ENCODE measurements around the gene MCCC1.
"Not testable (repeated sequence)": the region's sequence is repeated elsewhere in the genome, so short reads cannot be mapped to it uniquely, and the experiment has no call there.

The MCCC1 gene

GRCh38 chr3:183120538-183121215, 21.4 kb upstream of the MCCC1 start:
- WGBS (ENCODE audit: insufficient coverage): 84% methylated on average over 7 of the region's 8 CpGs
- no peaks in the 10 kb centered on the region for H3K9me3 ChIP-seq (ENCODE audit: control extremely low read depth in 1 of 5, control insufficient read depth in 4 of 5, insufficient read depth in 2 of 5, low read depth in 1 of 5, low read length in 4 of 5)
- H3K27me3 ChIP-seq (replicated peaks in 2 of 5; ENCODE audit: control insufficient read depth in 4 of 5, insufficient read depth in 5 of 5, low read length in 4 of 5): peaks cover 0 to 2% (median 0%) of the 10 kb centered on the region in 5 experiments
- H3K4me1 ChIP-seq (ENCODE audit: control extremely low read depth in 1 of 4, control insufficient read depth in 4 of 4, insufficient read depth in 4 of 4, low read length in 3 of 4): peaks cover 0 to 11% (median 10%) of the 10 kb centered on the region in 4 experiments
- H3K27ac ChIP-seq (ENCODE audit: insufficient read depth in 1 of 2, low read depth in 1 of 2, low read length in 2 of 2, poor library complexity in 1 of 2, severe bottlenecking in 2 of 2): no peak overlapping the region
- no peak overlapping the region for H3K4me3 ChIP-seq (ENCODE audit: control insufficient read depth in 1 of 7, extremely low read depth in 1 of 7, insufficient read depth in 4 of 7, low read depth in 2 of 7, low read length in 6 of 7)
- CTCF ChIA-PET: interaction anchor here (0.6 to 5.7 kb wide), 3 partner anchors 63 to 263 kb away, joined by 3 to 66 read pairs (median 64); no protein-coding TSS in a partner anchor
- H3K36me3 ChIP-seq (ENCODE audit: control insufficient read depth in 4 of 4, insufficient read depth in 4 of 4, low read length in 3 of 4): no peaks in the 10 kb centered on the region
- DNase-seq: no peak
- POLR2A ChIA-PET: no interaction called here

GRCh38 chr3:183117056-183117455, 17.8 kb upstream of the MCCC1 start:
- Histone ChIP-seq H3K36me3 (ENCODE audit: control insufficient read depth in 4 of 4, insufficient read depth in 4 of 4, low read length in 3 of 4) (no peaks in the 10 kb centered on the region), H3K4me3 (ENCODE audit: control insufficient read depth in 1 of 7, extremely low read depth in 1 of 7, insufficient read depth in 4 of 7, low read depth in 2 of 7, low read length in 6 of 7) (no peak overlapping the region), H3K9me3 (ENCODE audit: control extremely low read depth in 1 of 5, control insufficient read depth in 4 of 5, insufficient read depth in 2 of 5, low read depth in 1 of 5, low read length in 4 of 5) (peaks cover 0 to 2% (median 0%) of the 10 kb centered on the region in 5 experiments), H3K27me3 (replicated peaks in 2 of 5; ENCODE audit: control insufficient read depth in 4 of 5, insufficient read depth in 5 of 5, low read length in 4 of 5) (peaks cover 0 to 2% (median 0%) of the 10 kb centered on the region in 5 experiments), H3K27ac (ENCODE audit: insufficient read depth in 1 of 2, low read depth in 1 of 2, low read length in 2 of 2, poor library complexity in 1 of 2, severe bottlenecking in 2 of 2) (no peak overlapping the region), H3K4me1 (ENCODE audit: control extremely low read depth in 1 of 4, control insufficient read depth in 4 of 4, insufficient read depth in 4 of 4, low read length in 3 of 4) (peaks cover 0 to 13% (median 11%) of the 10 kb centered on the region in 4 experiments)
- 96% methylated on average over 4 of the region's 4 CpGs for WGBS (ENCODE audit: insufficient coverage)
- CTCF ChIA-PET: interaction anchor here (1.1 to 2.7 kb wide), 3 partner anchors 18 to 268 kb away, joined by 3 to 15 read pairs (median 5); no protein-coding TSS in a partner anchor
- DNase-seq: no peak
- POLR2A ChIA-PET: no interaction called here

GRCh38 chr3:183116025-183116614, 16.8 kb upstream of the MCCC1 start:
- ChIA-PET CTCF (interaction anchor here (1.1 to 2.7 kb wide), 2 partner anchors 18 to 269 kb away, joined by 3 to 15 read pairs; no protein-coding TSS in a partner anchor), POLR2A (interaction anchor here (0.7 kb wide), 1 partner anchor 207 kb away, joined by 4 read pairs; no protein-coding TSS in a partner anchor)
- Histone ChIP-seq H3K4me1 (ENCODE audit: control extremely low read depth in 1 of 4, control insufficient read depth in 4 of 4, insufficient read depth in 4 of 4, low read length in 3 of 4) (peaks cover 0 to 13% (median 11%) of the 10 kb centered on the region in 4 experiments), H3K27me3 (replicated peaks in 2 of 5; ENCODE audit: control insufficient read depth in 4 of 5, insufficient read depth in 5 of 5, low read length in 4 of 5) (peaks cover 0 to 2% (median 0%) of the 10 kb centered on the region in 5 experiments), H3K36me3 (ENCODE audit: control insufficient read depth in 4 of 4, insufficient read depth in 4 of 4, low read length in 3 of 4) (no peaks in the 10 kb centered on the region), H3K4me3 (ENCODE audit: control insufficient read depth in 1 of 7, extremely low read depth in 1 of 7, insufficient read depth in 4 of 7, low read depth in 2 of 7, low read length in 6 of 7) (peak overlapping the region; percentile 18 to 79 (median 64)), H3K9me3 (ENCODE audit: control extremely low read depth in 1 of 5, control insufficient read depth in 4 of 5, insufficient read depth in 2 of 5, low read depth in 1 of 5, low read length in 4 of 5) (peaks cover 0 to 2% (median 0%) of the 10 kb centered on the region in 5 experiments), H3K27ac (ENCODE audit: insufficient read depth in 1 of 2, low read depth in 1 of 2, low read length in 2 of 2, poor library complexity in 1 of 2, severe bottlenecking in 2 of 2) (no peak overlapping the region)
- 0% methylated on average over 20 of the region's 25 CpGs for WGBS (ENCODE audit: insufficient coverage)
- peak; percentile 86 to 94 (median 92) for DNase-seq

GRCh38 chr3:183114384-183115178, 15.3 kb upstream of the MCCC1 start:
- Histone ChIP-seq H3K27me3 (replicated peaks in 2 of 5; ENCODE audit: control insufficient read depth in 4 of 5, insufficient read depth in 5 of 5, low read length in 4 of 5) (peaks cover 0 to 2% (median 0%) of the 10 kb centered on the region in 5 experiments), H3K27ac (ENCODE audit: insufficient read depth in 1 of 2, low read depth in 1 of 2, low read length in 2 of 2, poor library complexity in 1 of 2, severe bottlenecking in 2 of 2) (no peak overlapping the region), H3K9me3 (ENCODE audit: control extremely low read depth in 1 of 5, control insufficient read depth in 4 of 5, insufficient read depth in 2 of 5, low read depth in 1 of 5, low read length in 4 of 5) (peaks cover 0 to 5% (median 0%) of the 10 kb centered on the region in 5 experiments), H3K4me1 (ENCODE audit: control extremely low read depth in 1 of 4, control insufficient read depth in 4 of 4, insufficient read depth in 4 of 4, low read length in 3 of 4) (peaks cover 0 to 13% (median 11%) of the 10 kb centered on the region in 4 experiments), H3K36me3 (ENCODE audit: control insufficient read depth in 4 of 4, insufficient read depth in 4 of 4, low read length in 3 of 4) (no peaks in the 10 kb centered on the region), H3K4me3 (ENCODE audit: control insufficient read depth in 1 of 7, extremely low read depth in 1 of 7, insufficient read depth in 4 of 7, low read depth in 2 of 7, low read length in 6 of 7) (no peak overlapping the region)
- WGBS (ENCODE audit: insufficient coverage): 96% methylated on average over 9 of the region's 13 CpGs
- ChIA-PET POLR2A (interaction anchor here (0.6 kb wide), 1 partner anchor 79 kb away, joined by 8 read pairs; no protein-coding TSS in a partner anchor), CTCF (no interaction called here)
- no peak for DNase-seq

DNA sequence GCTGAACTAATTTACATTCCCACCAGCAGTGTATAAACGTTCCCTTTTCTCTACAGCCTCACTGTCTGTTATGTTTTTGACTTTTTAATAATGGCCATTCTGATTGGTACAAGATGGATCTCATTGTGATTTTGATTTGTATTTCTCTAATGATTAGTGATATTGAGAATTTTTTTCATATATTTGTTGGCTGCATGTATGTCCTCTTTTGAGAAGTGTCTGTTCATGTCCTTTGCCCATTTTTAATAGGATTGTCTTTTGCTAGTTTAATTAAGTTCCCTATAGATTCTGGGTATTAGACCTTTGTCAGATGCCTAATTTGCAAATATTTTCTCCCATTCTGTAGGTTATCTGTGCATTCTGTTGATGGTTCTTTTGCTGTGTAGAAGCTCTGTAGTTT, 10.6 kb upstream of the MCCC1 start:
- no CpG with 5 or more reads among the region's 1 CpG for WGBS (ENCODE audit: insufficient coverage)
- H3K27me3 ChIP-seq (replicated peaks in 2 of 5; ENCODE audit: control insufficient read depth in 4 of 5, insufficient read depth in 5 of 5, low read length in 4 of 5); CTCF ChIA-PET; H3K4me1 ChIP-seq (ENCODE audit: control extremely low read depth in 1 of 4, control insufficient read depth in 4 of 4, insufficient read depth in 4 of 4, low read length in 3 of 4); H3K4me3 ChIP-seq (ENCODE audit: control insufficient read depth in 1 of 7, extremely low read depth in 1 of 7, insufficient read depth in 4 of 7, low read depth in 2 of 7, low read length in 6 of 7); H3K27ac ChIP-seq (ENCODE audit: insufficient read depth in 1 of 2, low read depth in 1 of 2, low read length in 2 of 2, poor library complexity in 1 of 2, severe bottlenecking in 2 of 2); DNase-seq; POLR2A ChIA-PET; H3K36me3 ChIP-seq (ENCODE audit: control insufficient read depth in 4 of 4, insufficient read depth in 4 of 4, low read length in 3 of 4); H3K9me3 ChIP-seq (ENCODE audit: control extremely low read depth in 1 of 5, control insufficient read depth in 4 of 5, insufficient read depth in 2 of 5, low read depth in 1 of 5, low read length in 4 of 5): not testable (repeated sequence)

GRCh38 chr3:183108470-183108869, 9.2 kb upstream of the MCCC1 start:
- Histone ChIP-seq H3K4me1 (ENCODE audit: control extremely low read depth in 1 of 4, control insufficient read depth in 4 of 4, insufficient read depth in 4 of 4, low read length in 3 of 4) (peaks cover 0 to 6% (median 4%) of the 10 kb centered on the region in 4 experiments), H3K36me3 (ENCODE audit: control insufficient read depth in 4 of 4, insufficient read depth in 4 of 4, low read length in 3 of 4) (no peaks in the 10 kb centered on the region), H3K27me3 (replicated peaks in 2 of 5; ENCODE audit: control insufficient read depth in 4 of 5, insufficient read depth in 5 of 5, low read length in 4 of 5) (no peaks in the 10 kb centered on the region), H3K4me3 (ENCODE audit: control insufficient read depth in 1 of 7, extremely low read depth in 1 of 7, insufficient read depth in 4 of 7, low read depth in 2 of 7, low read length in 6 of 7) (no peak overlapping the region), H3K9me3 (ENCODE audit: control extremely low read depth in 1 of 5, control insufficient read depth in 4 of 5, insufficient read depth in 2 of 5, low read depth in 1 of 5, low read length in 4 of 5) (peaks cover 0 to 5% (median 0%) of the 10 kb centered on the region in 5 experiments), H3K27ac (ENCODE audit: insufficient read depth in 1 of 2, low read depth in 1 of 2, low read length in 2 of 2, poor library complexity in 1 of 2, severe bottlenecking in 2 of 2) (no peak overlapping the region)
- ChIA-PET POLR2A (no interaction called here), CTCF (interaction anchor here (0.7 kb wide), 1 partner anchor 70 kb away, joined by 3 read pairs; no protein-coding TSS in a partner anchor)
- no peak for DNase-seq
- no CpG with 5 or more reads among the region's 4 CpGs for WGBS (ENCODE audit: insufficient coverage)
